GM12878 (cell line): ENCODE measurements around the gene N4BP3. TPM values are rescaled to one million over a fixed set of nuclear protein-coding genes. Genes with fewer than 3 reads are reported as not detected.
"Not testable (repeated sequence)": the region's sequence is repeated elsewhere in the genome, so short reads cannot be mapped to it uniquely, and the experiment has no call there.

Source experiments
- ATAC-seq: fragments of 200-7000 bp; cut with Tn5 transposase; 3 replicates; pipeline ENCODE4 v1.9.1; 2020; ENCODE audit warnings: mild to moderate bottlenecking, moderate library complexity
- BruUV-seq: library from RNA; stranded (reverse); fragments of 400-500 nt; replicated peaks from 2 replicates; lab custom pipeline; 2021; lab: Mats Ljungman, UMichigan
- CTCF ChIA-PET: fragments of 300-600 bp; sonication (Branson Sonifier 250); formaldehyde crosslinking; extraction: SDS; loops from one replicate; lab custom pipeline; 2021; ENCODE audit warnings: inconsistent platforms; lab: Yijun Ruan, JAX
- POLR2A ChIA-PET: fragments of 350-600 bp; formaldehyde crosslinking; extraction: SDS; loops from one replicate; lab custom pipeline; 2021; ENCODE audit warnings: inconsistent platforms; lab: Charles Lee
- RAD21 ChIA-PET: fragments of 300-600 bp; sonication (Branson Sonifier 250); formaldehyde crosslinking; loops from one replicate; lab custom pipeline; 2023; ENCODE audit warnings: antibody characterized with exemption; ENCODE audit not compliant: unreplicated experiment; lab: Charles Lee
- SMC1A ChIA-PET: fragments of 300-600 bp; sonication (Branson Sonifier 250); formaldehyde crosslinking; loops from one replicate; lab custom pipeline; 2023; ENCODE audit not compliant: unreplicated experiment, uncharacterized antibody; lab: Charles Lee
- DNase-seq: peaks from one replicate; pipeline ENCODE4 v3.0.0-alpha.2; 2011; ENCODE audit warnings: low read depth, low spot score
- FAIRE-seq: peaks from 3 replicates; lab custom pipeline; 2011; peaks lifted over from hg19 to GRCh38; lab: Jason Lieb, UNC
- H2AFZ ChIP-seq: 2 replicates; pipeline ENCODE4 v1.6.0; 2011; ENCODE audit warnings: low read depth, low read length, control low read depth; ENCODE audit not compliant: control insufficient read depth
- H3K27ac ChIP-seq: 2 replicates; pipeline ENCODE4 v1.5.1; 2011; ENCODE audit warnings: control low read depth; ENCODE audit not compliant: control insufficient read depth, insufficient read depth
- H3K27me3 ChIP-seq, 2 experiments: replicated peaks in 1 of 2; 2 replicates each; pipeline versions ENCODE4 v1.6.0 to v1.6.1; 2011; ENCODE audit warnings: low read length in 1 of 2; ENCODE audit not compliant: control insufficient read depth in 2 of 2, insufficient read depth in 2 of 2
- H3K36me3 ChIP-seq, 2 experiments: 2 replicates each; pipeline ENCODE4 v1.5.1; 2011; ENCODE audit warnings: low read length in 1 of 2; ENCODE audit not compliant: control insufficient read depth in 2 of 2, insufficient read depth in 2 of 2
- H3K4me1 ChIP-seq: 2 replicates; pipeline ENCODE4 v1.6.1; 2011; ENCODE audit warnings: mild to moderate bottlenecking, low read length, moderate library complexity, mixed read lengths; ENCODE audit not compliant: control insufficient read depth, insufficient read depth
- H3K4me2 ChIP-seq: 2 replicates; pipeline ENCODE4 v1.6.0; 2011; ENCODE audit warnings: control low read depth; ENCODE audit not compliant: control insufficient read depth, insufficient read depth
- H3K4me3 ChIP-seq: fragments of 200-600 bp; sonication (generic); 2 replicates; pipeline ENCODE4 v1.5.1; 2016
- H3K79me2 ChIP-seq: 2 replicates; pipeline ENCODE4 v1.6.0; 2011; ENCODE audit warnings: low read length; ENCODE audit not compliant: control insufficient read depth, insufficient read depth
- H3K9ac ChIP-seq: 2 replicates; pipeline ENCODE4 v1.8.0; 2011; ENCODE audit warnings: low read length, control low read depth, mixed read lengths; ENCODE audit not compliant: control insufficient read depth, insufficient read depth
- H3K9me3 ChIP-seq: replicated peaks from 3 replicates; pipeline ENCODE4 v1.5.1; 2011; ENCODE audit warnings: mild to moderate bottlenecking, low read length; ENCODE audit not compliant: control insufficient read depth, insufficient read depth
- H4K20me1 ChIP-seq: 2 replicates; pipeline ENCODE4 v1.6.0; 2011; ENCODE audit not compliant: control insufficient read depth, insufficient read depth
- FOS ChIP-seq: IDR thresholded peaks from 3 replicates; pipeline ENCODE4 v1.6.1; 2011; ENCODE audit warnings: borderline replicate concordance; ENCODE audit not compliant: insufficient read length; ENCODE audit errors: extremely low read depth
- POU2F2 ChIP-seq: IDR thresholded peaks from 3 replicates; pipeline ENCODE4 v1.6.1; 2011; ENCODE audit warnings: low read depth, mild to moderate bottlenecking, low read length, borderline replicate concordance
- RCOR1 ChIP-seq: conservative IDR thresholded peaks from 2 replicates; pipeline ENCODE4 v1.6.1; 2012; ENCODE audit warnings: low read depth, low read length, improper control_type of control experiment
- WGBS: methylation state at CpG from one replicate; pipeline ENCODE4 v1.1.6; 2016; ENCODE audit warnings: low lambda C conversion rate; ENCODE audit not compliant: insufficient replicate concordance, insufficient coverage; ENCODE audit errors: missing lambda C conversion rate; 5-methylcytosine and 5-hydroxymethylcytosine counted together
- in situ Hi-C: fragments of 300-500 bp; cut with MboI; formaldehyde crosslinking; loops from 9 replicates; pipeline ENCODE4 v1.14.3; 2018; ENCODE audit warnings: mixed read lengths
- intact Hi-C: fragments of 100-400 bp; cut with micrococcal nuclease; formaldehyde crosslinking; loops from one replicate; pipeline ENCODE4 v1.14.2; 2022; ENCODE audit not compliant: unreplicated experiment
- polyA plus RNA-seq, 11 experiments: library from polyadenylated mRNA; depleted of rRNA in 4 of 11; unstranded in 6 of 11; stranded (reverse) in 5 of 11; fragments of >200 nt; fragmentation: Nextera tagmentation in 4 of 11; fragmentation: Illumina TruSeq in 1 of 11; extraction: Ambion mirVana in 4 of 11; extraction: Trizol in 1 of 11; gene quantifications; 1 replicate in 1 of 11; 2 replicates in 10 of 11; pipeline versions ENCODE4 v1.2.1 to v1.2.3, GENCODE V29; 2011 to 2016; ENCODE audit warnings: inconsistent platforms in 2 of 11, missing spikeins in 2 of 11, low read depth in 1 of 11
- total RNA-seq, 4 experiments: library from RNA; depleted of rRNA in 3 of 4; stranded (reverse); fragments of >200 nt in 3 of 4; fragmentation: Illumina TruSeq in 1 of 4; extraction: Trizol in 1 of 4; gene quantifications; 2 replicates each; pipeline versions ENCODE4 v1.2.1 to v1.2.3, GENCODE V29; 2013 to 2021
- TF ChIP-seq, protein P1 (sequence below): fragments of 450-650 bp; formaldehyde crosslinking; IDR thresholded peaks from 2 replicates; pipeline ENCODE4 v1.4.0; 2022; ENCODE audit warnings: mild to moderate bottlenecking, moderate library complexity

N4BP3 gene
- total and polyA plus RNA-seq, 10 of the 15 experiments (the other 5 are each of a cell fraction or from before 2014, with no cell fraction given): 0.06 to 13.0 (median 4.3) TPM

DNA sequence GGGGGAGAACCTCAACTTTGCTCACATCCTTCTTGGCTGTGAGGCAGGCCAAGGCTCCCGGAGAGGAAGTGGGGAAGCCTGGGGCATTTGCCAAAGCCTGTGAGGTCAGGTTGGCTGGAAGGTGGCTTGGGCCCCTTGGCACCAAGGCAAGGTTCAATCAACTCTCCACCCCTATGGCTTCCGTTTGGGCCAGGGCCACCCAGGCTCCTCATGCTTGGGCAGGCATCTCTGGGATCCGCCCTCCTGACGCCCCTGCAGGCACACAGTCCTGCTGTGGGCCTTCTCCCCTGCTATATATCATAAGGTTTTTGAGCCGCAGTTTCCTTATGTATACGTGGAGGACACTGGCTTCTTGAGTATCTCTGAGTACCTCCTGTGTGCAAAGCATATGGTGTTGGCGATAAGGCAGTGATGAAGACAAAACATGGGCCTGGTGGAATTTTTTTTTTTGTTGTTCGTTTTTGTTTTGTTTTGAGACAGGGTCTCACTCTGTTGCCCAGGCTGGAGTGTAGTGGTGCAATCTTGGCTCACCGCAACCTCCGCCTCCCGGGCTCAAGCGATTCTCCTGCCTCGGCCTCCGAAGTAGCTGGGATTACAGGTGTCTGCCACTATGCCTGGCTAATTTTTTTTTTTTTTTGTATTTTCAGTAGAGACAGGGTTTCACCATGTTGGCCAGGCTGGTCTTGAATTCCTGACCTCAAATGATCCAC, 14.1 kb downstream of the N4BP3 start:
- POLR2A ChIA-PET, H3K4me2 ChIP-seq, intact Hi-C loops, H3K4me1 ChIP-seq, ATAC-seq, RAD21 ChIA-PET, H3K4me3 ChIP-seq, H3K36me3 ChIP-seq, H3K9ac ChIP-seq, CTCF ChIA-PET, DNase-seq, H3K9me3 ChIP-seq, H2AFZ ChIP-seq, H3K27me3 ChIP-seq, SMC1A ChIA-PET, H3K27ac ChIP-seq, FAIRE-seq, BruUV-seq, H4K20me1 ChIP-seq: not testable (repeated sequence)
- in situ Hi-C loops: loop anchor here (10.0 kb wide), 1 partner anchor 1687 kb away; no protein-coding TSS in a partner anchor
- WGBS: 84% methylated on average over 14 of the region's 14 CpGs
- peaks cover 18% of the 10 kb centered on the region for H3K79me2 ChIP-seq

GRCh38 chr5:178129296-178129695, 16.0 kb downstream of the N4BP3 start:
- intact Hi-C loops (no loop called here), in situ Hi-C loops (loop anchor here (10.0 kb wide), 1 partner anchor 1686 kb away; no protein-coding TSS in a partner anchor)
- TF ChIP-seq, protein P1, sequence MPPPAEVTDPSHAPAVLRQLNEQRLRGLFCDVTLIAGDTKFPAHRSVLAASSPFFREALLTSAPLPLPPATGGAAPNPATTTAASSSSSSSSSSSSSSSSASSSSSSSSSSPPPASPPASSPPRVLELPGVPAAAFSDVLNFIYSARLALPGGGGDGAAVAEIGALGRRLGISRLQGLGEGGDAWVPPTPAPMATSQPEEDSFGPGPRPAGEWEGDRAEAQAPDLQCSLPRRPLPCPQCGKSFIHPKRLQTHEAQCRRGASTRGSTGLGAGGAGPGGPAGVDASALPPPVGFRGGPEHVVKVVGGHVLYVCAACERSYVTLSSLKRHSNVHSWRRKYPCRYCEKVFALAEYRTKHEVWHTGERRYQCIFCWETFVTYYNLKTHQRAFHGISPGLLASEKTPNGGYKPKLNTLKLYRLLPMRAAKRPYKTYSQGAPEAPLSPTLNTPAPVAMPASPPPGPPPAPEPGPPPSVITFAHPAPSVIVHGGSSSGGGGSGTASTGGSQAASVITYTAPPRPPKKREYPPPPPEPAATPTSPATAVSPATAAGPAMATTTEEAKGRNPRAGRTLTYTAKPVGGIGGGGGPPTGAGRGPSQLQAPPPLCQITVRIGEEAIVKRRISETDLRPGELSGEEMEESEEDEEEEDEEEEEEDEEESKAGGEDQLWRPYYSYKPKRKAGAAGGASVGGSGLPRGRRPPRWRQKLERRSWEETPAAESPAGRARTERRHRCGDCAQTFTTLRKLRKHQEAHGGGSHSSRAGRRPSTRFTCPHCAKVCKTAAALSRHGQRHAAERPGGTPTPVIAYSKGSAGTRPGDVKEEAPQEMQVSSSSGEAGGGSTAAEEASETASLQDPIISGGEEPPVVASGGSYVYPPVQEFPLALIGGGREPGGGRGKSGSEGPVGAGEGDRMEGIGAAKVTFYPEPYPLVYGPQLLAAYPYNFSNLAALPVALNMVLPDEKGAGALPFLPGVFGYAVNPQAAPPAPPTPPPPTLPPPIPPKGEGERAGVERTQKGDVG: no peak
- TF ChIP-seq POU2F2 (no peak), RCOR1 (no peak), FOS (no peak)
- Histone ChIP-seq H2AFZ (no peak overlapping the region), H3K4me1 (peaks cover 4% of the 10 kb centered on the region; the same call in 1 of the 2 replicates), H3K9ac (no peak overlapping the region), H4K20me1 (no peaks in the 10 kb centered on the region), H3K4me2 (no peak overlapping the region), H3K4me3 (no peak overlapping the region), H3K36me3 (no peaks in the 10 kb centered on the region), H3K79me2 (peaks cover 19% of the 10 kb centered on the region), H3K27ac (no peak overlapping the region), H3K27me3 (no peaks in the 10 kb centered on the region), H3K9me3 (no peaks in the 10 kb centered on the region)
- RAD21 ChIA-PET: no interaction called here
- no TSS peak for BruUV-seq
- 66% methylated on average over 8 of the region's 9 CpGs for WGBS
- SMC1A ChIA-PET: no interaction called here
- CTCF ChIA-PET: interaction anchor here (1.1 to 1.7 kb wide), 3 partner anchors 8 to 13 kb away, joined by 3 to 8 read pairs (median 7); no protein-coding TSS in a partner anchor
- POLR2A ChIA-PET: interaction anchor here (0.6 to 1.6 kb wide), 3 partner anchors 13 to 37 kb away, joined by 3 to 4 read pairs (median 3); no protein-coding TSS in a partner anchor
- no peak for DNase-seq
- FAIRE-seq: no peak
- no peak for ATAC-seq

GRCh38 chr5:178130234-178130575, 16.9 kb downstream of the N4BP3 start:
- 6% methylated on average over 11 of the region's 11 CpGs for WGBS
- peak overlapping the region; percentile 98 for H3K4me3 ChIP-seq
- DNase-seq, SMC1A ChIA-PET, RAD21 ChIA-PET, in situ Hi-C loops, H3K4me1 ChIP-seq, H4K20me1 ChIP-seq, ATAC-seq, H3K9me3 ChIP-seq, H3K27me3 ChIP-seq, intact Hi-C loops, H3K36me3 ChIP-seq: not testable (repeated sequence)
- ChIA-PET POLR2A (interaction anchor here (0.6 to 1.8 kb wide), 6 partner anchors 9 to 23 kb away, joined by 3 to 5 read pairs (median 3); partner anchors contain the start of gene NHP2), CTCF (interaction anchor here (1.0 to 1.7 kb wide), 3 partner anchors 9 to 16 kb away, joined by 3 to 8 read pairs (median 7); no protein-coding TSS in a partner anchor)
- BruUV-seq: TSS peak; percentile 90
- peak overlapping the region; percentile 94 for H3K27ac ChIP-seq
- H3K4me2 ChIP-seq: peak overlapping the region; percentile 86
- H3K9ac ChIP-seq: peak overlapping the region; percentile 96
- peak; percentile 7 for FAIRE-seq
- peak overlapping the region; percentile 84 for H2AFZ ChIP-seq
- H3K79me2 ChIP-seq: peaks cover 19% of the 10 kb centered on the region
